ENCODE results near the gene COX5B. TPM values are rescaled to one million over a fixed set of nuclear protein-coding genes. Genes with fewer than 3 reads are reported as not detected.
"Not testable (repeated sequence)": the region's sequence is repeated elsewhere in the genome, so short reads cannot be mapped to it uniquely, and the experiment has no call there.

The COX5B gene, protein sequence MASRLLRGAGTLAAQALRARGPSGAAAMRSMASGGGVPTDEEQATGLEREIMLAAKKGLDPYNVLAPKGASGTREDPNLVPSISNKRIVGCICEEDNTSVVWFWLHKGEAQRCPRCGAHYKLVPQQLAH
- total RNA-seq (ENCODE audit: low replicate concordance): 148 and 181 TPM in 2 replicates

GRCh38 chr2:97645695-97646629, at the start of gene COX5B:
Gene COX5B (plus strand): TSS chr2:97646062. CDS start chr2:97646087, 25 bp downstream.
- peaks cover 12% of the 10 kb centered on the region for H3K4me1 Mint-ChIP-seq
- no peaks in the 10 kb centered on the region for H3K9me3 ChIP-seq (ENCODE audit: low read depth)

GRCh38 chr2:97596180-97596579, 49.7 kb upstream of the COX5B start:
- not testable (repeated sequence) for H3K9me3 Mint-ChIP-seq; H3K9me3 ChIP-seq (ENCODE audit: low read depth); H3K27me3 Mint-ChIP-seq (ENCODE audit: insufficient read depth, low read depth); H3K27me3 ChIP-seq; H3K36me3 ChIP-seq; H3F3A ChIP-seq (ENCODE audit: low read depth); H3K27ac Mint-ChIP-seq; H4K20me1 ChIP-seq (ENCODE audit: low read depth); H3K4me2 ChIP-seq; H3K36me3 Mint-ChIP-seq; DNase-seq (ENCODE audit: low spot score); H3K4me3 ChIP-seq; H3K4me1 ChIP-seq; H3K4me3 Mint-ChIP-seq; H3K79me2 ChIP-seq (ENCODE audit: low read depth); H3K27ac ChIP-seq; H3K9ac ChIP-seq; H2AFZ ChIP-seq (replicated peaks); H3K4me1 Mint-ChIP-seq

More at GRCh38 chr2:97645695-97646629, at the start of gene COX5B:
- no peaks in the 10 kb centered on the region for H3K9me3 Mint-ChIP-seq
- H2AFZ ChIP-seq (replicated peaks): peak within 1 kb of the TSS; percentile 80
- peak; percentile 99 for DNase-seq (ENCODE audit: low spot score)
- peak within 1 kb of the TSS; percentile 99 for H3K27ac Mint-ChIP-seq
- TF ChIP-seq EZH2phosphoT487 (IDR thresholded peaks at IDR 0.05): no peak
- TF ChIP-seq, protein P1, sequence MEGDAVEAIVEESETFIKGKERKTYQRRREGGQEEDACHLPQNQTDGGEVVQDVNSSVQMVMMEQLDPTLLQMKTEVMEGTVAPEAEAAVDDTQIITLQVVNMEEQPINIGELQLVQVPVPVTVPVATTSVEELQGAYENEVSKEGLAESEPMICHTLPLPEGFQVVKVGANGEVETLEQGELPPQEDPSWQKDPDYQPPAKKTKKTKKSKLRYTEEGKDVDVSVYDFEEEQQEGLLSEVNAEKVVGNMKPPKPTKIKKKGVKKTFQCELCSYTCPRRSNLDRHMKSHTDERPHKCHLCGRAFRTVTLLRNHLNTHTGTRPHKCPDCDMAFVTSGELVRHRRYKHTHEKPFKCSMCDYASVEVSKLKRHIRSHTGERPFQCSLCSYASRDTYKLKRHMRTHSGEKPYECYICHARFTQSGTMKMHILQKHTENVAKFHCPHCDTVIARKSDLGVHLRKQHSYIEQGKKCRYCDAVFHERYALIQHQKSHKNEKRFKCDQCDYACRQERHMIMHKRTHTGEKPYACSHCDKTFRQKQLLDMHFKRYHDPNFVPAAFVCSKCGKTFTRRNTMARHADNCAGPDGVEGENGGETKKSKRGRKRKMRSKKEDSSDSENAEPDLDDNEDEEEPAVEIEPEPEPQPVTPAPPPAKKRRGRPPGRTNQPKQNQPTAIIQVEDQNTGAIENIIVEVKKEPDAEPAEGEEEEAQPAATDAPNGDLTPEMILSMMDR (IDR thresholded peaks at IDR 0.05): no peak
- TF ChIP-seq EZH2 (IDR thresholded peaks at IDR 0.05): no peak
- H3K4me1 ChIP-seq: peaks cover 9% of the 10 kb centered on the region
- peak within 1 kb of the TSS; percentile 80 for H3K9ac ChIP-seq
- H3K4me2 ChIP-seq: peak within 1 kb of the TSS; percentile 84
- H3K27me3 Mint-ChIP-seq (ENCODE audit: insufficient read depth, low read depth): peaks cover 3% of the 10 kb centered on the region
- peaks cover 9% of the 10 kb centered on the region for H3K36me3 ChIP-seq
- peaks cover 15% of the 10 kb centered on the region for H3K79me2 ChIP-seq (ENCODE audit: low read depth)
- H3K4me3 Mint-ChIP-seq: peak within 1 kb of the TSS; percentile 97
- H3F3A ChIP-seq (ENCODE audit: low read depth): peaks cover 8% of the 10 kb centered on the region
- peaks cover 23% of the 10 kb centered on the region for H3K36me3 Mint-ChIP-seq
- H3K4me3 ChIP-seq: peak within 1 kb of the TSS; percentile 92
- H4K20me1 ChIP-seq (ENCODE audit: low read depth): peaks cover 6% of the 10 kb centered on the region
- no peaks in the 10 kb centered on the region for H3K27me3 ChIP-seq
- peak within 1 kb of the TSS; percentile 5 for H3K27ac ChIP-seq

DNA sequence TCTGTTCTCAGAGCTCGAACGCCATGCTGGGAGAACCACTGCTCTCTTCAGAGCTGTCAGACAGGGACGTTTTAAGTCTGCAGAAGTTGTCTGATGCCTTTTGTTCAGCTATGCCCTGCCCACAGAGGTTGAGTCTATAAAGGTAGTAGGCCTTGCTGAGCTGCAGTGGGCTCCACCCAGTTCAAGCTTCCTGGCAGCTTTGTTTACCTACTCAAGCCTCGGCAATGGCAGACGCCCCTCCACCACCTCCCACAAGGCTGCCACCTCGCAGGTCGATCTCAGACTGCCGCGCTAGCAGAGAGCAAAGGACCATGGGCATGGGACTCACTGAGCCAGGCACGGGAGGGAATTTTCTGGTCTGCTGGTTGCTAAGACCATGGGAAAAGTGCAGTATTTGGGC, 44.3 kb upstream of the COX5B start:
- not testable (repeated sequence) for H3K9ac ChIP-seq; H3K4me3 ChIP-seq; H3K9me3 ChIP-seq (ENCODE audit: low read depth); H2AFZ ChIP-seq (replicated peaks); H3K27me3 ChIP-seq; H4K20me1 ChIP-seq (ENCODE audit: low read depth); H3K27ac Mint-ChIP-seq; H3K4me1 ChIP-seq; H3K36me3 ChIP-seq; H3K27me3 Mint-ChIP-seq (ENCODE audit: insufficient read depth, low read depth); H3K4me2 ChIP-seq; H3K36me3 Mint-ChIP-seq; DNase-seq (ENCODE audit: low spot score); H3K79me2 ChIP-seq (ENCODE audit: low read depth); H3K27ac ChIP-seq; H3K4me1 Mint-ChIP-seq; H3K9me3 Mint-ChIP-seq; H3F3A ChIP-seq (ENCODE audit: low read depth); H3K4me3 Mint-ChIP-seq

DNA sequence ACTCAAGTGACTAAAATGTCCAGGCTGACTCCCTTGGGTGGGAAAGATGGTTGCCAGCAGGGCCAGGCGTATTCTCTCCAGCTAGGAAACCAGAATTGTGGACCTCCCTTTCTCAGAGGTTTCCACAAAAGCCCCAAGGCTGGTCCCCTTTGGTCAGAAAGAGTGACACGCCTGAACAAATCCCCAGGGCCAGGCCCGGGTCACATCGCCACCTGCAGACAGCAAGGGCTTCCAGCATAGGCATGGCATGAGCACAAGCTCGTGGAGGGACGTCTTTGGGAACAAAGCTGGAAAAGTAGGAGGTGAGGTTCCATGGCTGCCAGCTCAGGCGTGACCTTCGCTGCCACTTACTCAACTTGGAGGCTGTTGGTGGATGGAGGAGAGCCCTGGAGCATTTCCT, 40.8 kb upstream of the COX5B start:
- not testable (repeated sequence) for H3K4me3 Mint-ChIP-seq; H3K4me2 ChIP-seq; H3K9me3 Mint-ChIP-seq; H3K27me3 ChIP-seq; DNase-seq (ENCODE audit: low spot score); H3K36me3 Mint-ChIP-seq; H3K79me2 ChIP-seq (ENCODE audit: low read depth); H3K27me3 Mint-ChIP-seq (ENCODE audit: insufficient read depth, low read depth); H4K20me1 ChIP-seq (ENCODE audit: low read depth); H3K9me3 ChIP-seq (ENCODE audit: low read depth); H3K4me3 ChIP-seq; H3K9ac ChIP-seq; H3K27ac ChIP-seq; H2AFZ ChIP-seq (replicated peaks); H3F3A ChIP-seq (ENCODE audit: low read depth); H3K36me3 ChIP-seq; H3K4me1 ChIP-seq; H3K4me1 Mint-ChIP-seq; H3K27ac Mint-ChIP-seq

DNA sequence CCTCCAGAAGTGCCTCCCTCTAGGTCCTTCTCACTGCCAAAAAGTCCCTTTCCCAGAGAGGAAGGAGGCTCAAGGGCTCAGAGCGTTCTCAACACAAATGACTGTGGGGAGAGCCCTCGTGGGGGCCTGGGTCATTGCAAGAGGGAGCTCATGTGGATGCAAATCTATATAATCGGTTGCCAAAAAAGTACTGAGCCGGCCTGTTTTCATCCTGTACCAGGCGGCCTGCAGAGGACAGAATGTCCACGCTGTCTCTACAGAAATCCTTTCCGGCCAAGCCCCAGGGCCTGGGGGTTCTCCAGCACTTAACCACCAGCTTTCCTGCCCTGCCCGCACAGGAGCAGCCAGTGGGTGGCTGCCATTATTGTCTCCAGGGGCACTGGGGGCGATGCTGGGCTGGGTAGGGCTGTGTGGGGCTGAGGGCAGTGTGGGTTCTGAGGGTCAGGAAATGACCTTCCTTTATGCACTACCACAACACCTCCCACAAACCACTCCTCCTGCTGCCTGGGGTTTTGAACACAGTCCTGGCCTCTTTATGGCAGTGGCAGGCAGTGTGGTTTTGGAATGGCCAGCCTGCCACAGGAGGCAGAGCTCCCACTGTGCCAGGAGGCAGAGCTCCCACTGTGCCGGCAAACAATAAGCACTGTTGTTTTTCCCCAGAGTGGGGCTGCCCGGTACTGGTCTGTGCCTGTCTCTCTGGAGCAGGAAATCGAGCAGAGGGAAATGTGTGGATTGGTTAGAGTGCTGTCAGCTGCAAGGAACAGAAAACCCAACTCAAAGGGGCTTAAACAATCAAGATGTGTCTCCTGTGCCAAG, 40.1 kb upstream of the COX5B start:
- not testable (repeated sequence) for H3K4me1 Mint-ChIP-seq; H3K36me3 Mint-ChIP-seq; H3K4me3 ChIP-seq; H3K27ac Mint-ChIP-seq; H3K79me2 ChIP-seq (ENCODE audit: low read depth); H3K36me3 ChIP-seq; H3K27ac ChIP-seq; H3K9me3 ChIP-seq (ENCODE audit: low read depth); H4K20me1 ChIP-seq (ENCODE audit: low read depth); H3K4me3 Mint-ChIP-seq; H3K4me1 ChIP-seq; H3K27me3 ChIP-seq; H3K9me3 Mint-ChIP-seq; H3K4me2 ChIP-seq; H3F3A ChIP-seq (ENCODE audit: low read depth); DNase-seq (ENCODE audit: low spot score); H3K27me3 Mint-ChIP-seq (ENCODE audit: insufficient read depth, low read depth); H2AFZ ChIP-seq (replicated peaks); H3K9ac ChIP-seq

DNA sequence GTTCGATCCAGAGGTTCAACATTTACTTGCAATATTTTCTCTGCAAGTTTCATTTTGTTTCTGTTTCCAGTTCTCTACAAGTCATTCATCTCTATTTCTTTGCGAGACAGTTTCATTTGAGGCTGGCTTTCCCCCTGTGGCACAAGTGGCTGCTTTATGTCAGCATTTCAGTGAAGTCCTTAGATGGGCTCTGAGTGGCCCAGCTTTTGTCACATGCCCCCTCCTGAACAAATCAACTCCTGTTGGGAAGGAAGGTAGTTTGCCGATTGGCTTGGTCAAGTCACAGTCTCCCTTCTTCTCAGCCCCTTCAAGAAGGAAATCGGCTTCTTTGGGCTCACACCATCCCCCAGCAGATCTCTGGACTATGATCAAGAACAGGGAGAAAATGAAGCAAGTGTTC, 37.1 kb upstream of the COX5B start:
- H3K4me3 Mint-ChIP-seq; H3K36me3 ChIP-seq; H3K9me3 ChIP-seq (ENCODE audit: low read depth); H3K27me3 ChIP-seq; H3K27me3 Mint-ChIP-seq (ENCODE audit: insufficient read depth, low read depth); H3K27ac Mint-ChIP-seq; H3K36me3 Mint-ChIP-seq; H3K4me1 Mint-ChIP-seq; H3K79me2 ChIP-seq (ENCODE audit: low read depth); DNase-seq (ENCODE audit: low spot score); H3K4me1 ChIP-seq; H2AFZ ChIP-seq (replicated peaks); H3F3A ChIP-seq (ENCODE audit: low read depth); H3K9ac ChIP-seq; H3K27ac ChIP-seq; H3K4me3 ChIP-seq; H3K9me3 Mint-ChIP-seq; H4K20me1 ChIP-seq (ENCODE audit: low read depth); H3K4me2 ChIP-seq: not testable (repeated sequence)

All from neural progenitor cell (in vitro differentiated cells).